Ovary (tissue), 9 donors: ENCODE data around the gene PRKD1. TPM values are rescaled to one million over a fixed set of nuclear protein-coding genes. Genes with fewer than 3 reads are reported as not detected.

Experiments used
- DNase-seq, 5 donors: peaks; one replicate each; pipeline ENCODE4 v3.0.0-alpha.2; 2019 to 2020
- H3K27ac ChIP-seq, 2 donors: fragments of 200-600 bp; one replicate each; pipeline versions ENCODE4 v1.5.1 to v1.8.0; 2019 to 2022
- H3K27me3 ChIP-seq: fragments of 200-600 bp; one replicate; pipeline ENCODE4 v1.8.0; 2022
- H3K36me3 ChIP-seq: fragments of 200-600 bp; sonication (generic); one replicate; pipeline ENCODE4 v1.5.1; 2019
- H3K4me1 ChIP-seq: one replicate; pipeline ENCODE4 v1.8.1; 2013; ENCODE audit warnings: mild to moderate bottlenecking, moderate library complexity; ENCODE audit not compliant: insufficient read depth
- H3K4me3 ChIP-seq: fragments of 200-600 bp; sonication (generic); one replicate; pipeline ENCODE4 v1.5.1; 2017
- H3K9me3 ChIP-seq, 2 donors: fragments of 200-600 bp in 1 of 2; sonication (generic) in 1 of 2; one replicate each; pipeline versions ENCODE4 v1.5.1 to v1.8.1; 2013 to 2019; ENCODE audit warnings: mild to moderate bottlenecking in 1 of 2, moderate library complexity in 1 of 2
- EP300 ChIP-seq: sonication (generic); formaldehyde crosslinking; IDR thresholded peaks from one replicate; pipeline ENCODE4 v1.6.1; 2017; ENCODE audit warnings: antibody characterized with exemption
- POLR2A ChIP-seq: fragments of 450-650 bp; IDR thresholded peaks from one replicate; pipeline ENCODE4 v1.6.1; 2017; ENCODE audit warnings: antibody characterized with exemption, mild to moderate bottlenecking, moderate library complexity
- WGBS, 3 donors: extraction: QIAGEN DNeasy Blood & Tissue Kit in 1 of 3; methylation state at CpG; one replicate each; pipeline versions ENCODE4 v1.1.5 to v1.1.7; 2013 to 2017; 5-methylcytosine and 5-hydroxymethylcytosine counted together
- intact Hi-C, 4 donors: fragments of 100-400 bp; cut with DNase I; formaldehyde crosslinking; loops; one replicate each; pipeline versions ENCODE4 v1.11.0 to v1.15.1; 2022 to 2023
- polyA plus RNA-seq, 2 donors: library from polyadenylated mRNA; stranded (reverse); fragments of 200-250 nt in 1 of 2; fragments of 350-450 nt in 1 of 2; fragmentation: Illumina TruSeq in 1 of 2; extraction: RNeasy Lipid Tissue Mini Kit (QIAGEN cat#74804) in 1 of 2; gene quantifications; one replicate each; pipeline ENCODE4 v1.2.3, GENCODE V29; 2013 to 2014
- total RNA-seq, 7 donors: library from RNA; depleted of rRNA in 2 of 7; stranded (reverse); fragments of >200 nt in 2 of 7; fragmentation: NEBNext Ultra II Directional in 3 of 7; extraction: Animal tissue kit (Norgen Biotek cat#: 25700) in 3 of 7; gene quantifications; one replicate each; pipeline versions ENCODE4 v1.1.0 to v1.2.4, GENCODE V29; 2016 to 2023
- TF ChIP-seq, protein P1 (sequence below), 3 donors: fragments of 450-650 bp in 2 of 3; fragments of 200-600 bp in 1 of 3; IDR thresholded peaks; one replicate each; pipeline versions ENCODE4 v1.5.1 to v1.8.0; 2016 to 2022; ENCODE audit warnings: antibody characterized with exemption in 3 of 3, mild to moderate bottlenecking in 1 of 3
- donor health status: DM: no; HTN: no; CAD: no; lungs with moderate emphysema.
- donor health status: DM: no; HTN: no; CAD: no.
- donor health status: Bipolar disorder and iron deficiency.
- donor health status: DM: yes; HTN: yes; CAD: no.
- donor health status: DM: no; HTN: no; CAD: no.
- donor health status: DM: yes; HTN: yes; CAD: no.

Gene PRKD1
- total and polyA plus RNA-seq, 9 donors: 7.7 to 39.9 (median 21.6) TPM

DNA sequence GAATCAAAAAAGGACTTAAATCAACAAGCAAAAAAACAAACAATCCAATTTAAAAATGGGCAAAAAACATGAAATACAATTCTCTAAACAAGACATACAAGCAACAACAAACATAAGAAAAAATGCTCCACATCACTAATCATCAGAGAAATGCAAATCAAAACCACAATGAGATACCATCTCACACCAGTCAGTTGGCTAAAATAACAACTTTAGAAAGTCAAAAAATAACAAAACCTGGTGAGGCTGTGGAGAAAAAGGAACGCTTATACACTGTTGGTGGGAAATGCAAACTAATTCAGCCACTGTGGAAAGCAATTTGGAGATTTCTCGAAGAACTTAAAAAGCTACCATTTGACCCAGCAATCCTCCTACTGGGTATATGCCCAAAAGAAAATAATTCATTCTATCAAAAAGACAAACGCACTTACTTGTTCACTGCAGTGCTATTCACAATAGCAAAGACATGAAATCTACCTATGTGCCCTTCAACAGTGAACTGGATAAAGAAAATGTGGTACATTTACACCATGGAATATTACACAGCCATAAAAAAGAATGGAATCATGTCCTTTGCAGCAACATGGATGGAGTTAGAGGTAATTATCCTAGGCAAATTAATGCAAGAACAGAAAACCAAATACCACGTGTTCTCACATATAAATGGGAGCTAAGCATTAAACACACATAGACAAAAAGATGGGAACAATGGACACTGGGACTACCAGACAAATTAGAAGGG is 26.9 kb downstream of the PRKD1 start:
- intact Hi-C loops: no loop called here
- TF ChIP-seq POLR2A (no peak), EP300 (no peak)
- H3K4me1 ChIP-seq: no peaks in the 10 kb centered on the region
- H3K4me3 ChIP-seq: no peak overlapping the region
- H3K27me3 ChIP-seq: no peaks in the 10 kb centered on the region
- 95 to 96% (median 96%) methylated on average over 4 of the region's 4 CpGs for WGBS, 3 donors
- no peaks in the 10 kb centered on the region for H3K9me3 ChIP-seq
- H3K27ac ChIP-seq: no peak overlapping the region
- H3K36me3 ChIP-seq: no peaks in the 10 kb centered on the region
- no peak for DNase-seq

DNA sequence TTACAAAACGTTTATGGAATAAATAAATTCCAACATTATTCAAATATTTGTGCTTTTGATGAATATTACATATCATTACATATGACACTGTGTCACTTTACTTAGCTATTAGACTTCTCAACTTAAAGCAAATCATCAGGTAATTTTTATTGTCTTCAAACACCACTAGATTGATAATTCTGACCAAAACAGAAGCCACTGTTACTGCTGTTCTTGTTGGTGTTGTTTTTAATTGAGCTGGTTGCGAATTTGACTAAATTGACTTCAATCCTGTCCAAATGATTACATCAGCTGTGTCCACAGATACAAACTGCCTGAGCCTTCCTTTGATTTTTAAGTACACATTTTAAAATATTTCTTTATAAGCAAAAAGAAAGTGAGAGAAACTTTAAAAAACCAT is 29.2 kb downstream of the PRKD1 start:
- no peak for DNase-seq
- Histone ChIP-seq H3K9me3 (no peaks in the 10 kb centered on the region), H3K27ac (no peak overlapping the region), H3K27me3 (no peaks in the 10 kb centered on the region), H3K4me3 (no peak overlapping the region), H3K36me3 (no peaks in the 10 kb centered on the region), H3K4me1 (no peaks in the 10 kb centered on the region)
- intact Hi-C loops: no loop called here
- WGBS, 3 donors: 75 to 85% (median 83%) methylated on average over 2 of the region's 2 CpGs
- TF ChIP-seq, protein P1, sequence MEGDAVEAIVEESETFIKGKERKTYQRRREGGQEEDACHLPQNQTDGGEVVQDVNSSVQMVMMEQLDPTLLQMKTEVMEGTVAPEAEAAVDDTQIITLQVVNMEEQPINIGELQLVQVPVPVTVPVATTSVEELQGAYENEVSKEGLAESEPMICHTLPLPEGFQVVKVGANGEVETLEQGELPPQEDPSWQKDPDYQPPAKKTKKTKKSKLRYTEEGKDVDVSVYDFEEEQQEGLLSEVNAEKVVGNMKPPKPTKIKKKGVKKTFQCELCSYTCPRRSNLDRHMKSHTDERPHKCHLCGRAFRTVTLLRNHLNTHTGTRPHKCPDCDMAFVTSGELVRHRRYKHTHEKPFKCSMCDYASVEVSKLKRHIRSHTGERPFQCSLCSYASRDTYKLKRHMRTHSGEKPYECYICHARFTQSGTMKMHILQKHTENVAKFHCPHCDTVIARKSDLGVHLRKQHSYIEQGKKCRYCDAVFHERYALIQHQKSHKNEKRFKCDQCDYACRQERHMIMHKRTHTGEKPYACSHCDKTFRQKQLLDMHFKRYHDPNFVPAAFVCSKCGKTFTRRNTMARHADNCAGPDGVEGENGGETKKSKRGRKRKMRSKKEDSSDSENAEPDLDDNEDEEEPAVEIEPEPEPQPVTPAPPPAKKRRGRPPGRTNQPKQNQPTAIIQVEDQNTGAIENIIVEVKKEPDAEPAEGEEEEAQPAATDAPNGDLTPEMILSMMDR (IDR thresholded peaks at IDR 0.05): no peak

DNA sequence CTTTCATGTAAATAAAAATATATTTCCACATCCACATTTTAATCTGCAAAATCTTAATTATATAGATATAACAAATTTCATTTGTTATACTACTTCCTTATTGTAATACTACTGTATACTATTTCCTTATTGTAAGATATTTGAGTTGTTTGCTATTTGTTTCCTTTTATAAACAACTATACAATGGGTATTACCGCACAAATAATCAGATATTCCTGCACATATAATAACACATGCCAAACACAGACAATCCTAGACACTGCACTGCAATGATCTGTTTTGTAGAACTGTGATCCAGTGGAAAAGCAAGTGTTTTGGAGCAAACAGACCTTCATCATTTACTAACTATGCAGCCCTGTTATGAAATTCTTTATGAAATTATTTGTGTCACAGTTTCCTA is 30.5 kb downstream of the PRKD1 start:
- 83 to 96% (median 93%) methylated on average over 1 of the region's 1 CpG for WGBS, 3 donors
- H3K27ac ChIP-seq: no peak overlapping the region
- no peaks in the 10 kb centered on the region for H3K27me3 ChIP-seq
- DNase-seq: no peak
- no peak overlapping the region for H3K4me3 ChIP-seq
- H3K9me3 ChIP-seq: no peaks in the 10 kb centered on the region
- TF ChIP-seq POLR2A (no peak), EP300 (no peak)
- TF ChIP-seq, protein P1 (IDR thresholded peaks at IDR 0.05): no peak
- H3K4me1 ChIP-seq: no peaks in the 10 kb centered on the region
- H3K36me3 ChIP-seq: no peaks in the 10 kb centered on the region
- intact Hi-C loops: no loop called here

DNA sequence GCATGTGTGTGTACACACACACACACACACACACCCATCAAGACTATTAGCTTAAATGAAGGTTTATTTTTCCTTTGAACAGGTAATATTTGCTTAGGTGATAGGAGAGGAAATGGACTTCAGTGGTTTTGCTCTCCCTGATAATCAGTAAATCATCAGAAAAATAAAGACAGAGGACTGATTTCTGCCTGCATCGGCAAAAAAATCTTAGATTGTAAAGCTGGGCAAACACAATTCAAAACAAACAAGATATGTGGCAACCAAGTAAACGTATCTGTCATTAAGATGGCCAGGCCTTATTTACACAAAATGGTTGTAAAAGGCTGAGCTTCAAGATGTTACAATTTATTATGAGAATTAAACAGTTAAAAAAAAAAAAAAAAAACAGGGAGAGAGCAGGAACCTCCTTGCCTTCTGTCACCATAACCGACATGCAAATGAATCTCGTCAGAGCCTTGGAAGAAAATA is 31.3 kb downstream of the PRKD1 start:
- 84 to 95% (median 90%) methylated on average over 4 of the region's 4 CpGs for whole genome bisulfite sequencing, 3 donors
- no peak for TF ChIP-seq POLR2A
- no peak for TF ChIP-seq EP300
- TF ChIP-seq, protein P1 (IDR thresholded peaks at IDR 0.05): no peak
- Histone ChIP-seq H3K4me1 (no peaks in the 10 kb centered on the region), H3K27ac (no peak overlapping the region), H3K36me3 (no peaks in the 10 kb centered on the region), H3K9me3 (no peaks in the 10 kb centered on the region), H3K4me3 (no peak overlapping the region), H3K27me3 (no peaks in the 10 kb centered on the region)
- intact Hi-C loops: no loop called here
- no peak for DNase-seq

DNA sequence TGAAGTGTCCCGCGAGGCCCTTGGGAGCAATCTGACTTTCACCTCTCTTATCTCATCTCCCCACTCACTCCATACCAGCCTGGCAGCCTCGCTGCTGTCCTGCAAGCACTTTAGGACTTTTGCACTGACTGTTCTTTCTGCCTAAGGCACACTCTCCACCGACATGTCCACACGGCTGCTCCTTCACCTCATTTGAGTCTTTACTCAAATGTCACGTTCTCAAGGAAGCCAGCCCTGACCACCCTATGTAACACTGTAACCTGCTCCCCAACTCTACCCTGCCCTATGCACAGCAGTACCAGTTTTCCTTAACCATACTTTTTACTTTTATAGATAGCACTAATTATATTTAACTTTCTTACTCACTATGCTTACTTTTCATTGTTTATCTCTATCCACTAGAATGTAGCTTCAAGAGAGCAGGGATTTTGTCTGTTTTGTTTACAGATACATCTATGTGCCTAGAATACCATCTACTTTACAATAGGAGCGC is 32.0 kb downstream of the PRKD1 start:
- Histone ChIP-seq H3K4me3 (no peak overlapping the region), H3K27me3 (no peaks in the 10 kb centered on the region), H3K4me1 (no peaks in the 10 kb centered on the region), H3K9me3 (no peaks in the 10 kb centered on the region), H3K36me3 (no peaks in the 10 kb centered on the region), H3K27ac (no peak overlapping the region)
- no peak for DNase-seq
- 81 to 88% (median 87%) methylated on average over 7 of the region's 7 CpGs for WGBS, 3 donors
- TF ChIP-seq, protein P1 (IDR thresholded peaks at IDR 0.05): no peak
- TF ChIP-seq EP300 (no peak), POLR2A (no peak)
- intact Hi-C loops: no loop called here
